Neutrophil (primary cell): ENCODE results near the gene C13orf46.

Source experiments
- H3K27ac ChIP-seq: fragments of 200-600 bp; sonication (generic); 2 replicates; pipeline ENCODE4 v1.5.1; 2016; ENCODE audit warnings: mild to moderate bottlenecking, moderate library complexity
- H3K27me3 ChIP-seq: fragments of 200-600 bp; sonication (generic); 2 replicates; pipeline ENCODE4 v1.6.0; 2016; ENCODE audit warnings: mild to moderate bottlenecking
- H3K36me3 ChIP-seq: fragments of 200-600 bp; sonication (generic); 2 replicates; pipeline ENCODE4 v1.5.1; 2017
- H3K4me1 ChIP-seq, 2 experiments: fragments of 200-600 bp in 1 of 2; sonication (generic) in 1 of 2; 1 replicate in 1 of 2; 2 replicates in 1 of 2; pipeline versions ENCODE4 v1.5.1 to v1.6.1; 2013 to 2016; ENCODE audit warnings: low read depth in 1 of 2, low read length in 1 of 2, mild to moderate bottlenecking in 1 of 2, moderate library complexity in 1 of 2; ENCODE audit not compliant: control insufficient read depth in 1 of 2, insufficient read depth in 1 of 2
- H3K4me3 ChIP-seq, 2 experiments: fragments of 200-600 bp in 1 of 2; sonication (generic) in 1 of 2; 1 replicate in 1 of 2; 2 replicates in 1 of 2; pipeline ENCODE4 v1.5.1; 2013 to 2016; ENCODE audit warnings: low read depth in 1 of 2, low read length in 1 of 2, mild to moderate bottlenecking in 1 of 2, moderate library complexity in 1 of 2
- H3K9me3 ChIP-seq: fragments of 200-600 bp; sonication (generic); 2 replicates; pipeline ENCODE4 v1.5.1; 2016
- CTCF ChIP-seq: fragments of 200-600 bp; sonication (generic); IDR thresholded peaks from 2 replicates; pipeline ENCODE4 v1.5.1; 2016; ENCODE audit warnings: antibody characterized with exemption

Gene C13orf46

GRCh38 chr13:113935001-113935844 lies 38.7 kb downstream of the C13orf46 start:
- Histone ChIP-seq H3K27ac (no peak overlapping the region), H3K9me3 (no peaks in the 10 kb centered on the region), H3K36me3 (no peaks in the 10 kb centered on the region), H3K4me3 (no peak overlapping the region), H3K4me1 (no peaks in the 10 kb centered on the region), H3K27me3 (peaks cover 39% of the 10 kb centered on the region)
- TF ChIP-seq CTCF = no peak

- Histone ChIP-seq H3K9me3 (no peaks in the 10 kb centered on the region), H3K4me1 (no peaks in the 10 kb centered on the region), H3K27ac (no peak overlapping the region), H3K27me3 (peaks cover 39% of the 10 kb centered on the region), H3K36me3 (no peaks in the 10 kb centered on the region), H3K4me3 (no peak overlapping the region)
- no peak for TF ChIP-seq CTCF
These were observed 39.3 kb downstream of the C13orf46 start for GRCh38 chr13:113934576-113934975.

GRCh38 chr13:113933901-113934300 lies 40.0 kb downstream of the C13orf46 start:
- Histone ChIP-seq H3K4me3 (no peak overlapping the region), H3K9me3 (no peaks in the 10 kb centered on the region), H3K4me1 (no peaks in the 10 kb centered on the region), H3K27ac (no peak overlapping the region), H3K27me3 (peaks cover 39% of the 10 kb centered on the region), H3K36me3 (no peaks in the 10 kb centered on the region)
- TF ChIP-seq CTCF = no peak

- no peak overlapping the region for H3K4me3 ChIP-seq
- no peak for TF ChIP-seq CTCF
- H3K9me3 ChIP-seq = no peaks in the 10 kb centered on the region
- H3K27me3 ChIP-seq = peaks cover 51% of the 10 kb centered on the region
- H3K36me3 ChIP-seq = no peaks in the 10 kb centered on the region
- no peaks in the 10 kb centered on the region for H3K4me1 ChIP-seq
- no peak overlapping the region for H3K27ac ChIP-seq
These were observed 41.9 kb downstream of the C13orf46 start for GRCh38 chr13:113931841-113932459.

GRCh38 chr13:113930671-113931637 lies 42.9 kb downstream of the C13orf46 start:
- Histone ChIP-seq H3K4me3 (no peak overlapping the region), H3K9me3 (no peaks in the 10 kb centered on the region), H3K36me3 (no peaks in the 10 kb centered on the region), H3K4me1 (no peaks in the 10 kb centered on the region), H3K27ac (no peak overlapping the region), H3K27me3 (peaks cover 53% of the 10 kb centered on the region)
- TF ChIP-seq CTCF = no peak
